ENCODE measurements around the gene HP.
"Not testable (repeated sequence)": the region's sequence is repeated elsewhere in the genome, so short reads cannot be mapped to it uniquely, and the experiment has no call there.

The HP gene

DNA sequence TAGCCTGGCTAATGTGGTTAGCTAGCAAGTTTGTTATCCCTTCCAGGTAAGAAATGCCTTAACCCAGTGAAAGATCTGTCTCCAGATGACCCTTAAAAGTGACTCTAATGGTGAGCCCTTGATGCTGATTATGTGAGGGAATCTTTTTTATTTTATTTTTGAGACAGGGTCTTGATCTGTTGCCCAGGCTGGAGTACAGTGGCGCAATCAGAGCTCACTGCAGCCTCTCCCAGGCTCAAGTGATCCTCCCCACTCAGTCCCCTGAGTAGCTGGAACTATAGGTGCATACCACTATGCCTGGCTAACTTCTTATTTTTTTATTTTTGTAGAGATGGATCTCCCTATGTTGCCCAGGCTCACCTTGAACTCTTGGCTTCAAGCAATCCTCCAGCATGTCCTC is 10.8 kb upstream of the HP start:
- FAIRE-seq: no peak

DNA sequence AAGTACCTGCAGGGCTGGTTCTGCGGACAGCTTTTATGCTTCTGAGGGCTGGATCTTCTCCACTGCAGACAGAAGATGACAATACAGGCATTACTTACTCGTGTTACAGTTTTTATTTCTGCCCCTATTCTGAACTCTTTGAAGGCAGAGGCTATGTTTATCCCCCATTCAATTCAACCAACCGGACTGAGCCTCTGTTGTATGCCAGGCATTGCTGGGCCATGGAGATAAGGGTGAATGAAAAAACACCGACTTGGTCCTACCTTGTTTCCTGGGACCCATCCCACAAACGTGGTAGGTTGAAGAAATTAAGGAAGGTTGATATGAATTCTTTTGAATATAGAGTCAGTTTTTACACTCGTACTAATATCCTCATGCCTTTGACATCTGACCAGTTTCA is 10.0 kb upstream of the HP start:
- no peak for FAIRE-seq

DNA sequence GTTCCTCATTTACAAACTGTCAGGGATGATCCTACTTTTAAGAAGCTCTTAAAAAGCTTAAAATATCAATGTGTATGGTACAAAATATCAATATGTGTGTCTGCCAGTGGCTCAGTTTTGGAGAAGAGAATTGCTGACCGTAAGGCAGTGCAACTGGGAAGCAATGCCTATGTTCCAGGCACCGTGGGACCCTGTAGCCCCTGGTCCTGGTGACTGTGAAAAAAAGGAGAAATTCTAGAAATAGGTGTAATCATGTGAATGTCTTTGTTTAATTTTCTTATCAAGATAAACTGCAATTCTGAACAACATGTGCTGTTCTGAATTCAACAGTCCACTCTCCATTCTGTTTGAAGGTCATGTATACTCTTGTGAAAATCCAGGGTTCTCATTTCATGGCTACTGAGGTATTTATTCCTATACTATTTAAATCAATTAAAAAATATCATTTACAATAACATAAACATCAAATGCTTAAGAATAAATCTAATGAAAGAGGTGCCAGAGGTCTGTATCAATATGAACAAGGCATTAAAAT is 9.4 kb upstream of the HP start:
- FAIRE-seq: no peak

DNA sequence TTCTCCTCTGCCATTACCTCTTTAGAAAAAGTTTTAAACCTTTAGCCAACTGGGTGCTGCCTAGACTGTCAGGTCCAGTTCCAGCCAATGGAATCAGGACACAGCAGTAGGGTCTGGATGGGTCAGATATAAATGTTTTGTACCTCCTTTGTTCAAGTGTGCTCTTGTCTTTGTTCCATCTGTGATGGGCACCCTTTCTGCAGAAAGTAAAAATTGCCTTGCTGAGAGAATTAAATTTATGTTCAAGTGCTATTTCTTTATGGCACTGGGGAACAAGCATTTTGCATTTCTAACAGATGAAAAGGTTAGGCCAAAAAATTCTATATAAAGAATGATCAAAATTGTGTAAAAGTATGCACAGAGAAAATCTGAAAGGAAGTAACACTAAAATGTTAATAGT is 5.2 kb upstream of the HP start:
- FAIRE-seq: no peak

DNA sequence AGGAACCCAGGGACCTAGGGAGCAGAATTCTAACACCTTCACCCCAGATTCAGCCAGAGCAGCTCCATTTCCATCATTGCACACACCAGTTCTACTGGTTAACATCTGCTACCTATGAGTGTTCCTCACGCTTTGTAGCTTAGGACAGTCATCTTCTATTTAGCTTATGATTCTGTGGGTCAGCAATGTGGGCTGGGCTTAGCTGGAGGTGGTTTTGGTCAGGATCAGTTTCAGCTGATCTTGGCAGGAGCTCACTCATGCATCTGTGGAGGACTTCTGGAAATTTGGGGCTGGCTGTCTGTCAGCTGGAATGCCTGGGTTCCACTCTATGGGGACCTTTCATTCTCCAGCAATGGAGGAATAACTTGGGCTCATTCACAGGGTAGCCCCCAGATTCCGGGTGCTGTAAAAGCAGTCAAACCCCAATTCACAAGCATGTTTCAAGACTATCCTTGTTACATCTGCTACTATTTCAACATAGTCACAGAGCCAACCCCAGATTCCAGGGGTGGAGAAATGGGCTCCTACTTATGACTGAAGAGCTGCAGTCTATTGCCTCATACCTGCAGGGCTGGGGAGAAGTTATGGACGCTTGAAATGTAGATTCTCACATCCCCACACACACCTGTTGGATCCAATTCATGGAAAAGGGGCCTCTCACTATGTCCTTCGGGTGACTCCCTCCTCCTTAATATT is 3.4 kb upstream of the HP start:
- FAIRE-seq: no peak

DNA sequence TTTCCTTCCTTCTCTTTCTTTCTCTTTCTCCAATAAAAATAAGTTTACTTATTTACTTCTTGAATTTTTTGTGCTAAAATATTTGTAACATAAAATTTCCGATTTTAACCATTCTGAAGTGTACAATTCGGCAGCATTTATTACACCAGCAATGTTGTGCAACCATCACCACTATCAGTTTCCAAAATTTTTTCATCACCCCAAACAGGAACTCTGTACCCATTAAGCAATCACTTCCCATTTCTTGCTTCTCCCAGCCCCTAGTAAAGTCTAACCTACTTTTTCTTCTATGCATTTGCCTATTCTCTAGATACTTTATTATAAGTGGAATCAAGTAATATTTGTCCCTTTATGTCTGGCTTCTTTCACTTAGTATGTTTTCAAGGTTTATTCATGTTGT is 2.5 kb upstream of the HP start:
- no peak for FAIRE-seq

DNA sequence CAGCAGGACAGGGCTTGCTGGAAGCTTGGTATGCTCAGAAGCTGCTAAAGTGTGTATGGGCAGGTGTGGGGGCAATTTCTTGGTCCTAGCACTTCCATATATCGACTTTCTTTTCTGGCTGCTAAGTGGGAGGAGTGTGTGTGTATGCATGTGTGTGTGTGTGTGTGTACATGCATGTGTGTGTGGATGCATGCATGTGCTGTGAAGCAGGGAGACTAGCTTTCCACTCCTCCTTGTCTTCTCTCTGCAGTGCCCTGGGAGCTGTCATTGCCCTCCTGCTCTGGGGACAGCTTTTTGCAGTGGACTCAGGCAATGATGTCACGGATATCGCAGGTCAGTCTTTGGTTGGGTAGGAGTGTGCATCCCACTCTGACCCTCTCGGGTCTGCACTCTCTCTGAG is 1.6 kb downstream of the HP start:
- no peak for FAIRE-seq

DNA sequence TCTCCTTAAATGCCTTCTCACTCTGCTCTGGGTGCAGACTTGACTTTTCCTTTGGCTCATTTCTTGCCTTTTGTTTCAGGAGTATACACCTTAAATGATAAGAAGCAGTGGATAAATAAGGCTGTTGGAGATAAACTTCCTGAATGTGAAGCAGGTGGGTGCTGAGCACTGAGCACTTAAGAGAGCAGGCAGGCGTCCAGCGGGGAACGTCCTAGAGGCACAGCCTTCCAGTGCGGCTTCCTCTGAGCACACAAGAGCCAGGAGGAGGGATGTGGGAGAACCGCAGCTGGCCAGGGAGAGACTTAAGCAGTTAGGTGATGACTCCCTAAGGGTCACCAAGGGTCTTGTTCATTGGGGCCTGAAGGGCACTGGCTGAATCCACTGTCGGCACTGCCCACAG is 3.0 kb downstream of the HP start:
- FAIRE-seq: not testable (repeated sequence)

DNA sequence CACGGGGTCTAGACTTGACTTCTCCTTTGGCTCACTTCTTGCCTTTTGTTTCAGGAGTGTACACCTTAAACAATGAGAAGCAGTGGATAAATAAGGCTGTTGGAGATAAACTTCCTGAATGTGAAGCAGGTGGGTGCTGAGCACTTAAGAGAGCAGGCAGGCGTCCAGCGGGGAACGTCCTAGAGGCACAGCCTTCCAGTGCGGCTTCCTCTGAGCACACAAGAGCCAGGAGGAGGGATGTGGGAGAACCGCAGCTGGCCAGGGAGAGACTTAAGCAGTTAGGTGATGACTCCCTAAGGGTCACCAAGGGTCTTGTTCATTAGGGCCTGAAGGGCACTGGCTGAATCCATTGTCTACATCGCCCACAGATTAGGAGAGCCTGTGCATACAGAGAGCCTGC is 4.8 kb downstream of the HP start:
- not testable (repeated sequence) for FAIRE-seq

DNA sequence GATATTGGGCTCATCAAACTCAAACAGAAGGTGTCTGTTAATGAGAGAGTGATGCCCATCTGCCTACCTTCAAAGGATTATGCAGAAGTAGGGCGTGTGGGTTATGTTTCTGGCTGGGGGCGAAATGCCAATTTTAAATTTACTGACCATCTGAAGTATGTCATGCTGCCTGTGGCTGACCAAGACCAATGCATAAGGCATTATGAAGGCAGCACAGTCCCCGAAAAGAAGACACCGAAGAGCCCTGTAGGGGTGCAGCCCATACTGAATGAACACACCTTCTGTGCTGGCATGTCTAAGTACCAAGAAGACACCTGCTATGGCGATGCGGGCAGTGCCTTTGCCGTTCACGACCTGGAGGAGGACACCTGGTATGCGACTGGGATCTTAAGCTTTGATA is 6.1 kb downstream of the HP start:
- FAIRE-seq: no peak

DNA sequence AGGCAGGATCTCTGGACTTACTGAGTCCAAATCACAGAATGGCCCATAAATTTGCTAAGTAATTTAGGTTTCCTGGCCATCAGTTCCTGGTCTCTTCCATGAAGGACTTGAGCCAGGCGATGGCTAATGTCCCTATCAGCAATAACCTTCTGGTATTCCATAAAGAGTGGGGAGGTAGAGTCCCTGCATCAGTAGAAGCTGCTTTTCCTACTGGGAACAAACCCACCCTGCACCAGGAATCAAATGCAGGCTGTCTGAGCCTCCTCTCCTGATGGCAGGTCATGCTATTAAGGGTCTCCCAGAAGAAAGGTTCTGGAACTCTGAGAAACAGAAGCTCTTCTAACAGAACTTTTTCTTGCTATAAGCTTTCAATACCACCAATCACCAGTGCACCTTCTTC is 7.3 kb downstream of the HP start:
- FAIRE-seq: no peak

DNA sequence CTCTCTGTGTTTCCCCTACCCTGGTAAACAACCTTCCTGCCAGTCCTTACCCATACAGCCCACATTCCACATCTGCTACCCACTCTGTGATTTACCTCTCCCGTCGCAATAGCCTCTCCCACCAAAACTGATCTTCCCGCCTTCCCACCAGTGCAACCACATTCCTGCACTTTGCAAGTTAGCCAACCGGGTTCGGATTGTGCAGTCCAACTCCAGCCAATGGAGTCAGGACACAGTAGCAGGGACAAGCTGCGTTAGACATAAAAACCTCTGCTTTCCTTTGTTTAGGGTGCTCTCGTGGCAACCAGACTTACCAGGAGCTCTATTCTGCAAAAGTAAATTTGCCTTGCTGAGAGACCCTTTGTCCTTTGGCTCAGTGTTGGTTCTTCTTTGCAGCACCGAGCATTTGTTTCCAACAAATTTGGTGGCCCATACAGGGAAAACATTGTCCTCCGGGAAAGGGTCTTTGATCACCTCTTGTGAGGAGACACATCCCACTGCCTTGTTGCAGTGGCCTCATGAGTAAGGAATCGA is 10.1 kb downstream of the HP start:
- no peak for FAIRE-seq

DNA sequence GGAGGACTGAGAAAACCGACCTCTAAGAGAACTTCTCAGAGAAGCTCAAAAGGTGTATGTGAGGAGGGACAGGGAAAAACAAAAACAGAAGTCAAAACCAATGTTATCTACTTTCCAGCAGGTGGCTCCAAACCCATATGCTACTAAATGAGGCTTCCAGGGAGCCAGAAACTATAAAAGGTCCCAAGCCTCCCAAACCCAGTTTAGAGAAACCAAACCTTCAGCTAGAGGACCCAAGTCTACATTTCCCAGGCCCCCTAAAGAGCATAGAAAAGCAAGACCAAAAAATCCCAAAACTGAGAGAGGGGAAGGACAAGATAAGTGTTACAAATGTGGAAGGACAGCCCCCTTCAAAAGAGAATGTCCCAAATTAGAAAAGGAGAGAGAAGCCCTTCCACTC is 12.4 kb downstream of the HP start:
- peak; percentile 73 for FAIRE-seq

DNA sequence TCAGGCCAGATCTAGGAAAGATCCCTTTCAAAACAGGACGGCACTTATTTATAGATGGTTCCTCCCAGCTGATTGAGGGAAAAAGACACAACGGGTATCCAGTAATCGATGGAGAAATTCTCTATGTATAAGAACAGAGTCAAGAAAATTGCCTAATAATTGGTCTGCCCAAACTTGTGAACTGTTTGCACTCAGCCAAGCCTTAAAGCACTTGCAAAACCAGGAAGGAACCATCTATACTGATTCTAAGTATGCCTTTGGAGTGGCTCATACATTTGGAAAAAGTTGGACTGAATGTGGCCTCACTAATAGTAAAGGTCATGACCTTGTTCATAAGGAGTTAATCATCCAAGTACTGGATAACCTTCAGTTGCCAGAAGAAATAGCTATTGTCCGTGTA is 14.6 kb downstream of the HP start:
- no peak for FAIRE-seq

DNA sequence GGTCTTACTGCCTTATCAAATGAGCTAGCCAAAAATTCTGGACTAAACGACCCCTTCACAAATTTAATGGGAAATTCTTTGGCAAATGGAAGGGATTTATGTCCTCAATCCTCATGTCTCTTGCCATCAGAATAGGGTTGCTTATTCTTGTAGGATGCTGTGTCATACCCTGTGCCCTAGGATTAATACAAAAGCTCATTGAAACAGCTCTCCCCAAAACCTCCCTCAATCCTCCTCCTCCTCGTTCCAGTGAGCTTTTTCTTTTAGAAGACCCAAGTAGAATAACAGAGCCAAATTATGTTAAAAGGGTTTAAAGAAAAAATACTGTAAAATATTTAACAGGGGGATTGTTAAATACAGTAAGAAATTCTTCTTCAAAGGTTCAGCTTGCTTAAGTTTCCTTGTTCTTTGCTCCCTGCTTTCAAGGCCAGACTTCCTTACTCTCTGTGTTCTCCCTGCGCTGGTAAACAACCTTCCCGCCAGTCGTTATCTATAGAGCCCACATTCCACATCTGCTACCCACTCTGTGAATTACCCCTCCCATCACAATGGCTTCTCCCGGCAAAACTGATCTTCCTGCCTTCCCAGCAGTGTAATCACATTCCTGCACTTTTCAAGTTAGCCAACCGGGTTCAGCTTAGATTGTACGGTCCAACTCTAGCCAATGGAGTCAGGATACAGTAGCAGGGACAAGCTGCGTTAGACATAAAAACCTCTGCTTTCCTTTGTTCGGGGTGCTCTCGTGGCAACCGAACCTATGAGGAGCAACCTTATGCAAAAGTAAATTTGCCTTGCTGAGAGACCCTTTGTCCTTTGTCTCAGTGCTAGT is 18.4 kb downstream of the HP start:
- no peak for FAIRE-seq

DNA sequence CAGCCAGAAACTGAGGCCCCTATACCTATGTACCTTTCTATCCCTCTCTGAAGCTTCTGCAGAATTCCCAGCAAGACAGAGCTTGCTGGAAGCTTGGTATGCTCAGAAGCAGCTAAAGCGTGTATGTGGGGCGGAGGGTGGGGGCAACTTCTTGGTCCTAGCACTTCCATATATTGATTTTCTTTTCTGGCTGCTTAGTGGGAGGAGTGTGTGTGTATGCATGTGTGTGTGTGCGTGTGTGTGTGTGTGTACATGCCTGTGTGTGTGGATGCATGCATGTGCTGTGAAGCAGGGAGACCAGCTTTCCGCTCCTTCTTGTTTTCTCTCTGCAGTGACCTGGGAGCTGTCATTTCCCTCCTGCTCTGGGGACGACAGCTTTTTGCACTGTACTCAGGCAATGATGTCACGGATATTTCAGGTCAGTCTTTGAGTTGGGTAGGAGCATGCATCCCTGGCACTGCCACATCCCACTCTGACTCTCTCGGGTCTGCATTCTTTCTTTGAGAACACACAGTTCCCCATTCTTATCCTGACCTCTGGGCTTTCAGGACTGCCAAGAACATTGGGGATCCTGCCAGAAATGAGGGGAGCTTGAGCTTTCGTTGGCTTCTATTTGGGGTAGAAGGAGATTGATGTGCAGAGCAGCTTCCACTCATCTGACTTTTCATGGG is 19.4 kb downstream of the HP start:
- FAIRE-seq: no peak

DNA sequence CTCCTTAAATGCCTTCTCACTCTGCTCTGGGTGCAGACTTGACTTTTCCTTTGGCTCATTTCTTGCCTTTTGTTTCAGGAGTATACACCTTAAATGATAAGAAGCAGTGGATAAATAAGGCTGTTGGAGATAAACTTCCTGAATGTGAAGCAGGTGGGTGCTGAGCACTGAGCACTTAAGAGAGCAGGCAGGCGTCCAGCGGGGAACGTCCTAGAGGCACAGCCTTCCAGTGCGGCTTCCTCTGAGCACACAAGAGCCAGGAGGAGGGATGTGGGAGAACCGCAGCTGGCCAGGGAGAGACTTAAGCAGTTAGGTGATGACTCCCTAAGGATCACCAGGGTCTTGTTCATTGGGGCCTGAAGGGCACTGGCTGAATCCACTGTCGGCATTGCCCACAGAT is 20.8 kb downstream of the HP start:
- not testable (repeated sequence) for FAIRE-seq

DNA sequence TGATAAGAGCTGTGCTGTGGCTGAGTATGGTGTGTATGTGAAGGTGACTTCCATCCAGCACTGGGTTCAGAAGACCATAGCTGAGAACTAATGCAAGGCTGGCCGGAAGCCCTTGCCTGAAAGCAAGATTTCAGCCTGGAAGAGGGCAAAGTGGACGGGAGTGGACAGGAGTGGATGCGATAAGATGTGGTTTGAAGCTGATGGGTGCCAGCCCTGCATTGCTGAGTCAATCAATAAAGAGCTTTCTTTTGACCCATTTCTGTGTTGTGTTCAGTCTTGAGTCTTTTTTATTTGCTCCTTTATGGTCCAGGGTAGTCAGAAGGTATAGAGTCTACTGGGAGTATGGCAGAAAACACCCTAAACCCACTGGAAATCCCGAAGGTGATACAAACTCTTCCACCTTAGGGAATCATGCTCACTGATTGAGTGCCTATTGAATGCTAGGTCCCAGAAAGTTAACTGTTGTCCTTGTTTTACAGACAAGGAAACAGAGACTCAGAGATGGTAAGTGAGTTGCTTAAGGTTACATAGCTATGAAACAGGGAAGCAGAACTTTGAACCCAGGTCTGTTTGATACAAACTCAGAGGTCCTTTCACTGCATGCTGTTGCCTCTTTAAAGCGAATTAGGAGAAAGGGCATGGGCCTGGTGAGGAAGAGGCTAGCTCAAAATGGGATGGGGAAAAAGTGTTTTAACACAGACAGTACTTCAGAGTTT is 22.8 kb downstream of the HP start:
- FAIRE-seq: not testable (repeated sequence)

DNA sequence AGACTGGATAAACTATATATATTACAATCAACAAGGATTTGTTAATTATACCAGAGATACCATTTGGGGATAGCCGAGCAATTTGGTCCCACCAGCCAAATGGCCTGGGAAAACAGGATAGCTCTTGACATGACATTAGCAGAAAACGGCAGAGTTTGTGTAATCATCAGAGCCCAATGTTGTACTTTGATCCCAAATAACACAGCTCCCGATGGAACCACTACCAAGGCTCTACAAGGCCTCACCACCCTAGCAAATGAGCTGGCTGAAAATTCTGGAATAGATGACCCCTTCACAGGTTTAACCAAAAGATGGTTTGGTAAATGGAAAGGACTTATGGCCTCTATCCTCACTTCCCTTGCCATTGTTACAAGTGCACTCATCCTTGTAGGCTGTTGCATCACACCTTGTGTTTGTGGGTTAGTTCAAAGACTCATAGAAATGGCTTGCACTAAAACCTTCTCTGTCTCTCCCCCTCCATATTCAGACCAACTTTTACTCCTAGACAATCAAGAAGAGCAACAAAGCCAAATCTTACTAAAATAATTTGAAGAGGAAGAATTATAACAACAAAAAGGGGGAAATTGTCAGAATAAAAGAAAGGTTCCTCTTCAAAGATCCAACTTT is 29.6 kb downstream of the HP start:
- no peak for FAIRE-seq

DNA sequence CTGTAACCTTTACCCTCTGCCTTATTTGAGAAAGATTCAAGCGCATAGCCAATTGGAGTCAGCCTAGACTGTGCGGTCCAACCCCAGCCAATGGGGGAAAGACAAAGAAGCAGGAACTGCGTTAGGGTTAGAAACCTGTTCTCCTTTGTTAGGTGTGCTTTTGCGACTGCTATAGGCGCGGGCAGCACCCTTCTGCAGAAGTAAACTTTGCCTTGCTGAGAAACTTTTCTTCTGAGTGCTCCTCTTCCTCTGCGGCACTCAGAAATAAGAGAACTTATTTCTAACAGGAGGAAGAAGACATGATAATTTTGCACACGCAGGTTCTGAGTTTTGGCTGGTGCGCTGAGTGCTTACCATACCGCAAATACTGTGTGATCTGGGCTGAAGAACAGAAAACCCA is 30.1 kb downstream of the HP start:
- FAIRE-seq: no peak

DNA sequence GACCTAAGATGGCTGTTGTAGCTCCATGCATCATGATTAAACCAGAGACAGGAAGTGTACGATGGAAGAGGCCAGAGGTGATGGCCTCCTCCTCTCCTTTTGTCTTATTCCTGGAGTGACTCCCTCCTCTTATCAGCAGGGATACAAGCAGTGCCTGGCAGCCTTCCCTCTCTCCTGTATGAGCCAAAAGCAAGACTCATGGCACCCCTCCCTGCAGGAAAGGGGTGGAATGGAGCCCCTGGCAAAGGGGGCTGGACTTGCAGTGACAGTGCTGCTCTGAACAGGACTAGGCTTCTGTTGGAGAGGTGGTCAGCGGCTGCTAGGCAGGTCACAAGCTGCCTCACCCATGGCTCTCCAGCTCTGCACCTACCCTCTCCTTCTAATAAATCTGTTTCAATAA is 30.7 kb downstream of the HP start:
- no peak for FAIRE-seq

DNA sequence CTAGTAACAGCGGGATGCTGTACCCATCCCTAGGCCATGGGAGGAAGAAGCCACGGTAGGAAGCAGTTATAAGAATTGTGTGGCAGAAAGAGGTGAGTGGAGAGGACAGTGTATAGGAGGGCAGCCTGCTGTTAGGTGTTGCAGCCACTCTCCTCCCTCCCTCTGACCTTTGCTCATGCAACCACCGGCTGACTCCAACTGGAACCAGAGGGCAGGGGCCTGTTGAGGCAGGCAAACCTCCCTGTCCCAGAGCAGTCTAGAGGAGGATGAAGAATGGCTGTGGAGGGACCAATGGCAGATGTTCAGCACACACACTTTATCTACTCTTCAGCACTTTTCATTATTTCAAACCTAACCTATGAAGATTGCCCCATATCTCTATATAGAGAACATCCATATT is 36.9 kb downstream of the HP start:
- FAIRE-seq: no peak
